GM19351 (cell line): ENCODE data around the gene CUL3.

ENCODE experiments used
- ATAC-seq: cut with Tn5 transposase; IDR thresholded peaks from one replicate; pipeline ENCODE4 v1.9.1; 2021; ENCODE audit warnings: mild to moderate bottlenecking, moderate library complexity; ENCODE audit not compliant: unreplicated experiment

CUL3 gene

DNA sequence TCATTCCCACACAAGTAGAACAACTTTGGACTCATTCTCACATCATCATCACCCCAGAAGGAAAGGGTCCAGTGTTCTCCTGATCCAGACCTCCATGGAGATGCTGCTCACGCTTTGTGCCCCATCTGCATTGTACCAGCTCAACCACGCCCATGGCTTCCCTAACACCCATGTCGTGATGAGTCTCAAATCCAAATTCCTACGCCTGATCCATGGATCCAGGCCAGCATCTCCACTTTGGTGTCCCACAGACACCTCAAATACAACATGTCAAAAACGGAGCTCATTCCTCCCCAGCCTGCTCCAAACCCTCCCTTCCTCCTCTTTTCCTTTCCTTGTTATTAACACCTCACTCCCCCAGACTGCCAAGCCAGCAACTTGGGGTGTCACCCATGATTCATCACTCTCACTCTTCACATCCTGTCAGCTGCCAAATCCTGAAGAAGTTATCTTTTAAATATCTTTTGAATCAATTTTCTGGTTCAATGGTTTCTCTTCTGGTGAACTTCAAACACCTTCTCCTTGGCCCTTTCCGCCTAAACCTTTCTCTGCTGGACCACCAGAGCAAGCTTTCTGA lies 153.1 kb downstream of the CUL3 start:
- ATAC-seq = no peak

- no peak for ATAC-seq
Measured at GRCh38 chr2:224429441-224429810, 155.7 kb downstream of the CUL3 start.

GRCh38 chr2:224428787-224429440 lies 156.2 kb downstream of the CUL3 start:
- no peak for ATAC-seq

DNA sequence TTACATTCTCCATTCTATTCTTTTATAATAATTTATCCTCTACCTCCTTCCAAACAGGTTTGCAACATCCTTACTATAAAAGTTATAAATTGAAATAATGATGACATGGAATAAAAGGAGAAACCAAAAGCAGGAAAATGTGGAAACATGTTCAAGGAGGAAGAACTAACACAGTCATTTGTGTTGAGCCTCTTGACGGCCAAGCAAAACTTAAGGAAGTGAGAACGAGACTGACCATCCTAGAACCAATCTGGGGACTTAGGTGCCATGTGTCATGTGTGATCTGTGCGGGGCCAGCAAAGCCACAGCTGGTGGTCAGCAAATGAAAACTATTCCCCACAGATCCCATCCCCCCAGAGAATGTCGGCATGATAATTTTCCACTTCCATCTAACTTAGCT lies 157.7 kb downstream of the CUL3 start:
- no peak for ATAC-seq

DNA sequence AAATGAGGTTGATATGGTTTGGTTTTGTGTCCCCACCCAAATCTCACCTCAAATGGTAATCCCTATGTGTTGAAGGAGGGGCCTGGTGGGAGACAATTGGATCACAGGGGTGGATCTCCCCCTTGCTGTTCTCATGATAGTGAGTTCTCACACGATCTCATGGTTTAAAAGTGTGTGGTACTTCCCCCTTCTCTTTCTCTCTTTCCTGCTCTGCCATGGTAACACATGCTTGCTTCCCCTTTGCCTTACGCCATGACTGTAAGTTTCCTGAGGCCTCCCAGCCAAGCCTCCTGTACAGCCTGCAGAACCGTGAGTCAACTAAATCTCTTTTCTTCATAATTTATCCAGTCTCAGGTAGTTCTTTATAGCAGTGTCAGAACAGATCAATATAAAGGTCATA lies 158.5 kb downstream of the CUL3 start:
- ATAC-seq = no peak

- ATAC-seq = no peak
Measured at GRCh38 chr2:224421065-224421464, 164.1 kb downstream of the CUL3 start.
